OCI-LY1 (cell line): ENCODE data around the gene TECTB.

Experiments used
- CTCF ChIP-seq: fragments of 200-600 bp; sonication (generic), shearing (Covaris generic); IDR thresholded peaks from 2 replicates; pipeline ENCODE4 v1.5.1; 2017; ENCODE audit warnings: mild to moderate bottlenecking, antibody characterized with exemption, low read length, moderate library complexity, mixed read lengths
- EZH2 ChIP-seq: fragments of 200-600 bp; sonication (generic), shearing (Covaris generic); IDR thresholded peaks from 2 replicates; pipeline ENCODE4 v1.8.0; 2017; ENCODE audit warnings: borderline replicate concordance, mixed run types, mild to moderate bottlenecking, antibody characterized with exemption, low read length, moderate library complexity, mixed read lengths

GRCh38 chr10:112258407-112258806, 24.8 kb upstream of the TECTB start:
- TF ChIP-seq CTCF (no peak), EZH2 (no peak)
